ENCODE measurements around the gene TGFBR3.

DNA sequence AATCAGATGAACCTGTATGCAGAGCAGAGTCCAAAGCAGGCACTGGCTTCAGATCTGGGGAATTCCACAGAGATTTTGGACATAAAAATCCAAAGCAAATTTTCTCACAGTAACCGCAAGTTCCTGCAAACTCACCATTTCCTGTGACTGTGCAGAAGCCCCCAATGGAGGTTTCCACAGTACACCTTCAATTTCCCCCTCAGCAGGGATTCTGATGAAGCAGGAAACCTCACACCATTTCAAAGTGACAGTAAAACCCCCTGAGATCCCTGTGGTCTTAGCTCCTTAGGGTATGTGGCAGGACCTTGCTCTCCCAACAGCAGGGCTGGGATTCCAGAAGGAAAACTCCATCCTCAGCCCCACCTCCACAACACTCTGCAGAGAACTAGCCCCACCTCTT, 6.0 kb upstream of the TGFBR3 start:
- TF ChIP-seq, protein P1, sequence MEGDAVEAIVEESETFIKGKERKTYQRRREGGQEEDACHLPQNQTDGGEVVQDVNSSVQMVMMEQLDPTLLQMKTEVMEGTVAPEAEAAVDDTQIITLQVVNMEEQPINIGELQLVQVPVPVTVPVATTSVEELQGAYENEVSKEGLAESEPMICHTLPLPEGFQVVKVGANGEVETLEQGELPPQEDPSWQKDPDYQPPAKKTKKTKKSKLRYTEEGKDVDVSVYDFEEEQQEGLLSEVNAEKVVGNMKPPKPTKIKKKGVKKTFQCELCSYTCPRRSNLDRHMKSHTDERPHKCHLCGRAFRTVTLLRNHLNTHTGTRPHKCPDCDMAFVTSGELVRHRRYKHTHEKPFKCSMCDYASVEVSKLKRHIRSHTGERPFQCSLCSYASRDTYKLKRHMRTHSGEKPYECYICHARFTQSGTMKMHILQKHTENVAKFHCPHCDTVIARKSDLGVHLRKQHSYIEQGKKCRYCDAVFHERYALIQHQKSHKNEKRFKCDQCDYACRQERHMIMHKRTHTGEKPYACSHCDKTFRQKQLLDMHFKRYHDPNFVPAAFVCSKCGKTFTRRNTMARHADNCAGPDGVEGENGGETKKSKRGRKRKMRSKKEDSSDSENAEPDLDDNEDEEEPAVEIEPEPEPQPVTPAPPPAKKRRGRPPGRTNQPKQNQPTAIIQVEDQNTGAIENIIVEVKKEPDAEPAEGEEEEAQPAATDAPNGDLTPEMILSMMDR (conservative IDR thresholded peaks at IDR 0.05 in 1 of 2, IDR thresholded peaks at IDR 0.05 in 1 of 2; ENCODE audit: extremely low read depth in 1 of 2, insufficient read depth in 1 of 2, low read depth in 1 of 2, low read length in 2 of 2) = no peak
- TF ChIP-seq EZH2 (IDR thresholded peaks at IDR 0.05; ENCODE audit: borderline replicate concordance, low read length) = no peak

Data from mammary epithelial cell (primary cell).